SH-SY5Y (cell line): ENCODE data around the gene FBXL13.

ENCODE experiments used
- GATA2 ChIP-seq: IDR thresholded peaks from 2 replicates; pipeline ENCODE4 v1.6.1; 2011; ENCODE audit warnings: mild to moderate bottlenecking, low read depth, low read length
- GATA3 ChIP-seq: IDR thresholded peaks from 2 replicates; pipeline ENCODE4 v1.6.1; 2011; ENCODE audit warnings: low read depth, mild to moderate bottlenecking, low read length, moderate library complexity

DNA sequence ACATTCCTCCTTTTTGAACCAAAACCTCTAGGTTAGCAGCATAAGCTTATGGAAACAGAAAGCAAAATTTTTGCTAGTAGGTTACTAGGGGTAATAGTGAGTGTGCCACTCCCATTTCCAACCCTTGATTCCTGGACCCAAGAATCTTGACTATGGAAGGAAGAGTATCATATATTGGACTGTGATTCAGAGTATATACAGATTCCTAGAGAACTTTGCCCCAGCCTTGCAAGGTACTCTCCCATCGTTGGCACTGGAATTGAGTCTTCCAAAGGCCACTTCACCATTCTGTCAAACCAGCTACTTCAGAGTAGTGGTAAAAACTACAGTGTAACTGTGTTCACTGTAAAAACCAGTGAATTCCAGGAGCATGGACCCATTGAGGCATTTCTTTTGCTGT lies 92.4 kb downstream of the FBXL13 start:
- TF ChIP-seq GATA2 = no peak
- TF ChIP-seq GATA3 = no peak
